GM19467 (cell line): ENCODE results near the gene SH3D21.

Source experiments
- ATAC-seq: cut with Tn5 transposase; IDR thresholded peaks from one replicate; pipeline ENCODE4 v1.9.1; 2021; ENCODE audit warnings: mild to moderate bottlenecking, moderate library complexity; ENCODE audit not compliant: unreplicated experiment

SH3D21 gene

DNA sequence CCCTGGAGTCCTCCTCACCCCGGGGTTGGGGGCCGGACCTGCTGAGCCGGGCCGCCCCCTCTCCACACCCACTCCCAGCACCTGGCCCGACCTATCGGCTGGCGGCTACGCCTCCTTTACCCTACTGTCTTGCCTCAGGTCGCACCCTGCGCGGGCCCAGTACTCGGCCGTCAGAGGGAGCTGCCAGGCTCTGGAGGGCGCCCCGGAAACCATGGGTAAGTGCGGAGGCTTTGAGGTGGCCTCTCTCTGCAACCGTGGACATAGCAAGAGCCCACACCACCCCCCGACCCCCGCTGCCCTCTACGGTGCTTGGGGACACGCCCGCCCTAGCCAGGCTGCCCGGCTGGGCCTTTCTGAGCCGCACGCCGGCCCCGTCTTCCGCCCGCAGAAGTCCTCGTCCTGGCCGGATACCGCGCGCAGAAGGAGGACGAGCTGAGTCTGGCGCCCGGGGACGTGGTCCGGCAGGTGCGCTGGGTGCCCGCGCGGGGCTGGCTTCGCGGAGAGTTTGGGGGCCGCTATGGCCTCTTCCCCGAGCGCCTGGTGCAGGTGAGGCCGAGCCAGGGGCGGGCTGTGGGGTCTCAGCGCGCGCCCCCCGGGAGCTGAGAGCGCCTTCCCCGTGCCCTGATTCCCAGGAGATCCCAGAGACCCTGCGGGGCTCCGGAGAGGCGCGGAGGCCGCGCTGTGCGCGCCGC is at the start of gene SH3D21:
Gene SH3D21, plus strand, starts transcription at position 159 of the 692 bp plus-strand sequence. Its CDS starts 53 bp downstream, at position 212.
- peak; percentile 34 for ATAC-seq

DNA sequence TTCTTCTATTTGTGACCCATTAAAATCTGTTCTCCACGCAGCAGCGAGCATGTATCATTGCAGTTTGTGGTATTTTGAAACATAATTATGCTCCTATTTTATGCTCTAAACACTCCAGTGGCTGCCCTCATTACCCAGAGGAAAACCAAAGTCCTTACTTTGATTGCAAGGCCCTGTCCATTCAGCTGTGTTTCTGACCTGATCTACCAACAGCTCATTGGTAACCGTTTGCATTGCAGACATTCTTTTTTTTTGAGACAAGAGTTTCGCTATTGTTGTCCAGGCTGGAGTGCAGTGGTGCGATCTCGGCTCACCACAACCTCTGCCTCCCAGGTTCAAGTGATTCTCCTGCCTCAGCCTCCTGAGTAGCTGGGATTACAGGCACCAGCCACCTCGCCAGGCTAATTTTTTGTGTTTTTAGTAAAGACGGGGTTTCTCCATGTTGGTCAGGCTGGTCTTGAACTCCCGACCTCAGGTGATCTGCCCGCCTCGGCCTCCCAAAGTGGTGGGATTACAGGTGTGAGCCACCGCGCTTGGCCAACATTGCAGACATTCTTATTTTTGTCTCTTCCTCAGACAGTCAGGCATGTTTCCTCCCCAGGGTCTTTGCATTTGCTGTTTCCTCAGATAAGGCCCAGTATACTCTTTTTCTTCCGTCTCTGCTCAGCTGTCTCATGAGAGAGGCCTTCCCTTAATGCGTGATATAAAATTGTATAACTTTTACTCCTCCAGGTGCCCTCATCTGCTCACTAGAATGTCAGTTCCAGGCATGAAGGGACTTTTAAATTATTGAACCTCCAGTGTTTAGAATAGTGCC is 49.4 kb upstream of the SH3D21 start:
- no peak for ATAC-seq

DNA sequence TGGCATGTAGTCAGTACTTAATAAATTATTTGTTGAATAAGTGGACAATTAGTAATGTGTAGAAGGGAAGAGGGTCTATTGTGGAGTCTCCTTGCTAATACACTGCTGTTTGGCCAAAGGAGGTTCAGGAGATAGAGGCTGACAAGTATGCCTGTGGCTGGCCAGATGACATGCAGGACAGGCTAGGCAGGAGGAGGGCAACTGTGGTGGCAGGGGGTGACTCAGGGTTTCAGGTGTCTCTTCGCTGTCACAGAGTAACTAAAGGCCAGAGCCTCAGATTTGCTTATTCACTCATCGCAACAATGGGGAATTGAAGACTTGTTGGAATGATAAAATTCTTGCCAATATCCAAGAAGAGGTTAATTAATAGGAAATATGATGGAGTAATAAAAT is 48.8 kb upstream of the SH3D21 start:
- ATAC-seq = no peak

DNA sequence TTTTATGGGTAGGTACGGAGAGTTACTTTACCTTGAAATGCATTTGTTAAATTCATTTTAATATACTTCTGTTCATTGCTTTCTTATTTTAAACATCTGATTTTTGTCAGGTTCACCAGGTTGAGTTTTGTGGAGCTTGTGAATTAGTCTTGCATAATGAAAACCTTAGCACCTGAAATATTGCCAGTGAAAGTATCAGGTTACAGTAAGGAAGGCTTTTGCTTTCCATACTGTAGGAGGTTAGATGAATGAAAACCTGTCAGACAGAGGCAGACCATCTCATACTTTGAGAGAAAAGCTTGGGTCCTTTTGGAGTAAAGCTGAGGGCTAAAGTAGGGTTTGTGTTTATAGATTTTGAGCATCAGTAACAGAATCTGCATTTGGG is 47.2 kb upstream of the SH3D21 start:
- ATAC-seq = no peak

DNA sequence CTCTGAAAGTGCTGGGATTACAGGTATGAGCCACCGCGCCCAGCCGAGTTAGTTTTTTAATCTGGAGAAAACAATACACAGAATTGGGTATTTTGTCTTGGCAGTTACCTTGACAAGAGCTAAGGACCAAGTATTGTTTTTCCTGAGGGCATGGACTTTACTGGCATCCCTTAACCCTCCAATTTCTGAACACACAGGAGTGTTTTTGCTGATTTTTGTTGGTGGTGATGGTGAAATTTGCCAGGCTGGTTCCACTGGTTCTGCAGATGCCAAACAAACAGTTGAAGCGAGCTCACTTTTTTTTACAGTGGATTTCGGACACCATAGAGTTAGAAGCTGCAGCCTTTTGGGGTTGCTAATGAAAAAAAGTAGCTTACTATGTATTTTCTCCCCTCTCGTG is 37.2 kb upstream of the SH3D21 start:
- ATAC-seq = no peak

DNA sequence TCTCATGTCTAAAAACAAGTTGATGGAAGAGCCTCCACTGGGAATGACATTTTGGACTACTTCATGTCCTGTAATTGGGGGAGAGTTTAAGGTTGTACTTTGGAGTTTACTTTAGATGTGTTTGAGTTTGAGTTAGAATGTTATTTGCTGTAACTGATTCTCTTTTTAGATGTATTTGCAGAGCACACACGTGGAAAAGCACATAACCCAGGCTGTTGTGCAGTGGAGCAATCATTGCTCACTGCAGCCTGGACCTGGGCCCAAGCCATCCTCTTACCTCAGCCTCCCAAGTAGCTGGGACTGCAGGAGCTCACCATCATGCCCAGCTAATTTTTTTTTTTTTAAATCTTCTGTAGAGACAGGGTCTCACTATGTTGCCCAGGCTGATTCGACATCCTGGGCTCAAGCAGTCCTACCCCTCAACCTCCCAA is 36.7 kb upstream of the SH3D21 start:
- no peak for ATAC-seq

DNA sequence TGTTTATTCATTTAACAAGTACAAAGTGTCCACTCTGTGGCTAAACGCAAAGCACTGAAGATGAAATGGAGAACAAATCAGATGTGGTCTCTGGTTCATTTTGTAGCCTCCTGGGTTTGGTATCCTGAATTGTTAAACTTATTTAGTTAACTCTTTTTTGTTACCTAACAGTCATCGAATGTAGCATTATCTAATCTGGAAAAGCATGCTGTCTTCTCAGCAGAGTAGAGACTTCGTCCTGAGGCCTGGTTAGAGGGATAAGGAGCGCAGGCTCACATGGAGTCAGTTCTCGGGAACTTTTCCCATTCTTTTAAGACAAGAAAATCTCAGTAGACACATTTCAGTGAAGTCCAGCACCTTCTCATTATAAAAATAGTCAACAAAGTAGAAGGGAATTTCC is 33.1 kb upstream of the SH3D21 start:
- no peak for ATAC-seq

DNA sequence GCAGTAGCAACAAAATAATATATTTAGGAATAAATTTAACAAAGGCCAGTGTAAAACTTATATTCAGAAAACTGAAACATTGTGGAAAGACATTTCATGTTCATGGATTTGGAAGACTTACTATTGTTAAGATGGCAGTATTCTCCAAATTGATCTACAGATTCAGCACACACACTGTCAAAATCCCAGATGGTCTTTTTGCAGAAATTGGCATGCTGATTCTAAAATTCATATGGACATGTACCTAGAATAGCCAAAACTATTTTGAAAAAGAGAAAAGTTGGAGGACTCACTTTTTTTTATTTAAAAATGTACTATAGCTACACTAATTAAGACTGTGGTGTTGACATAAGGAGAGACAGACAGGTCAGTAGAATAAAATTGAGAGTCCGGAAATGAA is 32.0 kb upstream of the SH3D21 start:
- ATAC-seq = no peak

DNA sequence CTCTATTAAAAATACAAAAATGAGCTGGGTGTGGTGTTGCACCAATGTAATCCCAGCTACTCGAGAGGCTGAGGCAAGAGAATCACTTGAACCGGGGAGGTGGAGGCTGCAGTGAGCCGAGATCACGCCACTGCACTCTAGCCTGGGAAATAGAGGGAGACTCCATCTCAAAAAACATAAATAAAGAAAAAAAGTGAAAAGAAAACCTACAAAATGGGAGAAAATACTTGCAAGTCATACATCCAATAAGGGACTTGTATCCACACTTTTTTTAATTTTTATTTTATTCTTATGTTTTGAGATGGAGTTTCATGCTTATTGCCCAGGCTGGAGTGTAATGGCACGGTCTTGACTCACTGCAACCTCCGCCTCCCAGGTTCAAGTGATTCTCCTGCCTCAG is 29.5 kb upstream of the SH3D21 start:
- ATAC-seq = no peak

DNA sequence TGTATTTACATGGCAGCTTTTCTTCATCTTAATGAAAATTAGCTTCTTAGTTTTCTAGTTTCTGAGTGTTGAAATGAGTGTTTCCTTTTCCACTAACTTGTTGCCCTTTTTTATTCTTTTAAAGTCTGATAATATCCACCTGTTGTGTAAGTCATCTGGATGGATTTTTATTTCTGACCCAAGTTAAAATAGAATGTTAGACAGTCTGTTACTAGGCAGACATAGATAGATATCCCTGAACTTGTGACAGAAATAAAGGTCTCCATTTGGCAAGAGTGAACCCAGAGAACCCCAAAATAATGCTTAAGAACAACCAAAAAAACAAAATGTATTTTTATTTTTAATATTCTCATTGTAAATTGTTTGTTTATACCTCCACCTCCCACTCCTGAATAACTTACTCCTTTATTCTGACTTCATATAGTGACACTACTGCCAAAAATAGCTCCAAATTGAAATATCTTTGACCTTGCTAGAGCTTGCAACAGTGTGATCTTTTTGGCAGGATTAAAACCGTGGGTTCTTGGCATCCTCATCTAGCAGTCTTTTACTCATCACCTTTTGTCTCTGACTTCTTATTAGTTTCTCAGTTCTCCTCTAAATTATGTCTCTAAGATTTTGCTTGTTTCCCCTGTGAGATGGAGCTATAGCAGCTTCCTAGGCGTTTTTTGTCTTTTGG is 26.9 kb upstream of the SH3D21 start:
- ATAC-seq = no peak

DNA sequence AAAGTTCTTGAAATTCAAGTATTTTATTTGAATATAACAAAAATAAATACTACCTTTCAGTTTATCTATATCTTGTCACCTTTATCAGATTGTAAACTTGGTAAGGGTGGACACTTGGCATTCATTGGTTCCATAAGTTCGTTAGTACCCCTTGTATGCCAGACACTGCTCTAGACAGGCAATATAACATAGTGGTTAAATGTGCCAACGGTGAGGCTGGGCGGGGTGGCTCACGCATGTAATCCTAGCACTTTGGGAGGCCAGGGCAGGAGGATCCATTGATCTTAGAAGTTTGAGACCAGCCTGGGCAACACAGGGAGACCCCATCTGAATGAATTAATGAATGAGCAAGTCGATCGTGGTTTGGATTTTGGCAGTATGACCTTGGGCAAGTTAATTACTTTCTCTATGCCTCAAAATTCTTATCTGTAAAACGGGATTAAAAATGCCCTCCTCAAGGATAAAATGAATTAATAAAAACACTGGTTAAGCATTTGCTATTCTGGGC is 26.3 kb upstream of the SH3D21 start:
- no peak for ATAC-seq

DNA sequence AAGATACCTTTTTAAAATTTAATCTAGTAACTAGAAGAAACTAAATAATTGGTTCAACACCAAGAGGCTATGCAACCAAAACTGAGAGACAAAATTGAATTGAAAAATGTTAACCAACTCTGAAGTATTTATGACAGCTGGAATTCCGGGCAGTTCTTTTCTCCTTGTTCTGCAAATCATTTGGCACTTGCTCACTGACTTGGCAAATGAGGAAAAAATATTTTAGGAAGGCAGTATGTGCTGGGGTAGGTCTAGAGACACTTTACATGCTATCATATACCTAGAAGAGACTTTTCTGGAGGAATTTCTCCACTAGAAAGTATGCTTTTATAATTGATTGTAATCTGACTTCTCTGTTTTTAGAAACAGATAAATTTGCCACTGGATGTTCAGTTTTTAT is 22.1 kb upstream of the SH3D21 start:
- no peak for ATAC-seq

DNA sequence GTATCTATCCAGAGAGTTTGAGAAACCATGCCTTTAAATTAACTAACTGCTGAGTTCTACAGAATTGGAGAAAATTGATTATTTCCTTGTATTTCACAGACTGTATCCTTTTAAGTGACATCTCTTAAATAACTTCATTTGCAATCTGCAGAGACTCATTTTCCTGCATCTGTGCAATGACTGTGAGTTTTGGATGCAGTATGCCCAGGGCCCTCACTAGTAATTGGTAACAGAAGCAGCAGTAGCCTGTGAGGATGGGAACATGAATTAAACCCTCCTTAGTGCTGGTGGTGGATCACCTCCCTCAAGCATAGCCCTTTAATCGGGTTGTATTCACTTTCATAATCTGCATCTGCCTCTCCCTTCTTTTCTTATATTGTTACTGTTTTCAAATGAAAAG is 21.7 kb upstream of the SH3D21 start:
- ATAC-seq = no peak

DNA sequence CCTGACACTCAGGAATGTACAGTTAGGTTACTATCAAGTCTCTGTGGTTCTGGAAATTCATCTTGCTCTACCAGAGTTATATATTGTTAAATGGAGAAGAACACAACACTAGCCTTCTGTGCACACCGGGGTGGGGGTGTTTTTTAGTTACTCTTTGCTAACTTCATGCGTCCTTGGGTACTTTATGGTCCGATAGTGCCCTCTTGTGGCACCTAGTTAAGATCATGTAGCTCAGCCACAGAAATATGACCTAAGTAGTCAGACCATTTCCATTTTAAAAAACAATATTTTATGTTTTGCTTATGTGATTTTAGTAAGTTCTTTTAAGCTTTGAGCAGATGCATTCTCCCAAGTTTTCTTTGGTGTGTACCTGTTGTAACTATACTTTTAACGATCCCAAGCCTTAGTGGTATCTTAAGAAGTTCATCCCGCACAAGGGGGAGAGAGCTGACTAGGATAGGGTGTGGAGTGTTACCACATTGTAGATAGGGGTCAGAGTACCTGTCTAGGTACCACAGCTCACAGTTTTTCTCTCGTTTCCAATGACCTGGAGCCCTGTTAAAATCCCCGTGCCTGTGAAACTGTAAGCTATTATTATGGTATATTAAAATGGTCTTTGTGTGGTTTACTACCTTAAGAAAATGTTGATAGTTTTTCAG is 20.6 kb upstream of the SH3D21 start:
- no peak for ATAC-seq

DNA sequence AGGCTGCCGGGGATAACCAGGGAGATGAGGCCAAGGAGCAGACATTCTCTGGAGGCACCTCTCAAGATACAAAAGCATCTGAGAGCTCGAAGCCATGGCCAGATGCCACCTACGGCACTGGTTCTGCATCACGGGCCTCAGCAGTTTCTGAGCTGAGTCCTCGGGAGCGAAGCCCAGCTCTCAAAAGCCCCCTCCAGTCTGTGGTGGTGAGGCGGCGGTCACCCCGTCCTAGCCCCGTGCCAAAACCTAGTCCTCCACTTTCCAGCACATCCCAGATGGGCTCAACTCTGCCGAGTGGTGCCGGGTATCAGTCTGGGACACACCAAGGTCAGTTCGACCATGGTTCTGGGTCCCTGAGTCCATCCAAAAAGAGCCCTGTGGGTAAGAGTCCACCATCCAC is 19.4 kb upstream of the SH3D21 start:
- no peak for ATAC-seq

DNA sequence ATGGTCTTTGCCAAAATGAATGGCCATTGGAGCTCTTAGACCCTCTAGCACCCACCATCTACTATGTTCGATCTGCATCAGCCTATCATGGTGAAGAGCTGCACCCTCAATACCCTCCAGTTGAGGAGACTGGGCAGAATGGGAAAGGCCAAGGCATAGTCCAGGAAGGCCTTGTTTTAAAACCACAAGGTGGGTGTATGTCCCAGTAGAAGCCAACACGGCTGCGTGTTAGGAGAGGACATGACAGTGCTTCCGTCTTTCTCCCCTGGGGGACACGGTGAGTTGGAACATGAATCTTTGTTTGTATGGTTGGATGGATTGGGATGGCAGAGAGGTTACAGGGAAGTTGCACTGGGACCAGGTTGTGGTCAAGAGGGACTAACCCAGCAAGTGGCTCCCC is 18.6 kb upstream of the SH3D21 start:
- no peak for ATAC-seq

DNA sequence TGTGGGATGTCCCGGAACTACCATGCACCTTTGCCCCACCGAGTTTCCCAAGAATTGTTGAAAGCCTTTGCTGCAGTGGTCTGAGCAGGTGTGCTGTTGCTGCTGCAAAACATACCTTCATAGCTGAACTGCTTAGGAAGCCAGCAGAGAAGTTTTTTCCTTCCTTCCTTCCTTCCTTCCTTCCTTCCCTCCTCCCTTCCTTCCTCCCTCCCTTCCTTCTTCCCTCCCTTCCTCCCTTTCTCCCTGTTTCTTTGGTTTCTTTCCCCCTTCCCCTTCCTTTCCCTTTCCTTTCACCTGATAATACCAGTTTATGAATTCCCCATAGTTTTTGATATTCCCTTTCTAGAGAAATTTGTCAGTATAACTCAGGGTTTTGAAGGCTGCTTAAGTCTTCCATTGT is 10.8 kb upstream of the SH3D21 start:
- no peak for ATAC-seq

DNA sequence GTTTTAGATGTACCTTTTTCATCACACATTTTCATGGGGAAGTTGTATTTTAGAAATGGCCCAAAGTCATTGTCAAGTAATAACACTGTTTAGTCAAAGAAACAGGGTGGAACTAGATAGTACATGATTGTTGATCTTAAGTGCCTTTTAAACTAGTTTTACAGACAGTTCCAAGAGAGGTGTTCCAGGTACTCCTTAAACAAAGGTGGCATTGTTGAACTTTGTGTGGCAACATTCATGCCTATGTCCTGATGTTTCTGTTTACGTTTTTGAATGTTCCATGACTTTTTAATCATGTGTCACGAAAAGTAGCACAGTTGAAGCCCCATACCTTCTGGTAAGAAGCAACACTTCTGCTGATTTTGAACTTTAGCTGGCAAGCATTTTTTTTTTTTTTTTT is 9.1 kb upstream of the SH3D21 start:
- ATAC-seq = no peak

DNA sequence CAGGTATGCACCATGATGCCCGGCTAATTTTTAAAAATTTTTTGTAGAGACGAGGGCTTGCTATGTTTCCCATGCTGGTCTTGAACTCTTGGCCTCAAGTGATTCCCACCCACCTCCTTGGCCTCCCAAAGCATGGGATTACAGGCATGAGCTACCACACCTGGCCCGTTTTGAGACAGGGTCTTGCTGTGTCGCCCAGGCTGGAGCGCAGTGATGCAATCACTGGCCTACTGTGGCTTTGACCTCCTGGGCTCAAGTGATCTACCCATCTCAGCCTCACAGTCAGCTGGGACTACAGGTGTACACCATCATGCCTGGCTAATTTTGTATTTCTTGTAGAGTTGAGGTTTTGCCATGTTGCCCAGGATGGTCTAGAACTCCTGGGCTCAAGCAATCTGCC is 7.5 kb upstream of the SH3D21 start:
- ATAC-seq = no peak

DNA sequence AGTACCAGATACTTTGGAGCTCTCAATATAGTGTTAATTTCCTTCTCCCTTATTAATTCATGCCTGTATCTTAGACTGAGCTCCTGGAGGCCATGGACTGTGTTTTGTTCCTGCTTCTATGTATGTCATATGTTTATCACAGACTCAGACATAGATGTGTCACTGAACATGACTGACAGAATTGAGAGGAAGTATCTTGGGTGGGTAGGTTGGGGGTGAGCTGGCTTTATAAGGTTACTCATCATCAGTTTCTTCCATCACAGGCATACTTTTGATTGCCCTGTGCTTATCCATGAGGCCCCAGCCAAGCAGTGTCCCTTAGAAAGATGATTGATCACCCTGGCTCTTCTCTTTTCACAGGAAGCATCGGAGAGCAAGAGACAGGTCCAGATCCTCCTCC is 5.6 kb upstream of the SH3D21 start:
- ATAC-seq = no peak

DNA sequence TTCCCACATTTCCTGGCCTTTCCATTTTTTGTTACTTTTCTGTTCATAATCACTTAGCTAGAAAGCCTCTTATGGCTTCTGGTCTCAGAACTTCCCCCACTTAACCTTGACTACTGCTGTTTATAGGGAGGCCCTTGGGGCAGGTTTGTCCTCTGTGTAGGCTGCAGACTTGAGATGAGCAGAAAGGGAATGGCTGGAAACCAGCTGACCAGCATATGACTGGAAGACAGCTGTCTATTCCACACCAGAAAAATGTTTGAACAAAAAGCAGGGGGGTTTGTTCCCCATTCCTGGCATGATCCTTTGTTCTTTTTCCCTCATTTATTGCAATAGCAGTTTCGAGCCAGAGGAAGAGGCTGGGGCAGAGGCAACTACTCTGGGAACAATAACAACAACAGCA is 4.9 kb upstream of the SH3D21 start:
- ATAC-seq = no peak
